ENCODE results near the gene DNAJC19. TPM values are rescaled to one million over a fixed set of nuclear protein-coding genes. Genes with fewer than 3 reads are reported as not detected.
"Not testable (repeated sequence)": the region's sequence is repeated elsewhere in the genome, so short reads cannot be mapped to it uniquely, and the experiment has no call there.

The DNAJC19 gene
- total and polyA plus RNA-seq, 12 donors: 29.4 to 119 (median 75.7) TPM

GRCh38 chr3:180996415-180996932 lies 6.9 kb upstream of the DNAJC19 start:
- Histone ChIP-seq H3K27ac (no peak overlapping the region), H3K36me3 (replicated peaks in 1 of 2) (no peaks in the 10 kb centered on the region), H3K9me3 (replicated peaks in 1 of 3) (no peaks in the 10 kb centered on the region), H3K4me3 (no peak overlapping the region), H3K27me3 (no peaks in the 10 kb centered on the region), H3K4me1 (replicated peaks in 1 of 2) (no peaks in the 10 kb centered on the region)
- intact Hi-C loops (cut with DNase I): no loop called here
- DNase-seq: no peak
- 80 to 91% (median 84%) methylated on average over 2 of the region's 2 CpGs for WGBS, 4 donors
- TF ChIP-seq, protein P1, sequence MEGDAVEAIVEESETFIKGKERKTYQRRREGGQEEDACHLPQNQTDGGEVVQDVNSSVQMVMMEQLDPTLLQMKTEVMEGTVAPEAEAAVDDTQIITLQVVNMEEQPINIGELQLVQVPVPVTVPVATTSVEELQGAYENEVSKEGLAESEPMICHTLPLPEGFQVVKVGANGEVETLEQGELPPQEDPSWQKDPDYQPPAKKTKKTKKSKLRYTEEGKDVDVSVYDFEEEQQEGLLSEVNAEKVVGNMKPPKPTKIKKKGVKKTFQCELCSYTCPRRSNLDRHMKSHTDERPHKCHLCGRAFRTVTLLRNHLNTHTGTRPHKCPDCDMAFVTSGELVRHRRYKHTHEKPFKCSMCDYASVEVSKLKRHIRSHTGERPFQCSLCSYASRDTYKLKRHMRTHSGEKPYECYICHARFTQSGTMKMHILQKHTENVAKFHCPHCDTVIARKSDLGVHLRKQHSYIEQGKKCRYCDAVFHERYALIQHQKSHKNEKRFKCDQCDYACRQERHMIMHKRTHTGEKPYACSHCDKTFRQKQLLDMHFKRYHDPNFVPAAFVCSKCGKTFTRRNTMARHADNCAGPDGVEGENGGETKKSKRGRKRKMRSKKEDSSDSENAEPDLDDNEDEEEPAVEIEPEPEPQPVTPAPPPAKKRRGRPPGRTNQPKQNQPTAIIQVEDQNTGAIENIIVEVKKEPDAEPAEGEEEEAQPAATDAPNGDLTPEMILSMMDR (IDR thresholded peaks at IDR 0.05): no peak
- no peak for TF ChIP-seq POLR2A (IDR thresholded peaks at IDR 0.05)

DNA sequence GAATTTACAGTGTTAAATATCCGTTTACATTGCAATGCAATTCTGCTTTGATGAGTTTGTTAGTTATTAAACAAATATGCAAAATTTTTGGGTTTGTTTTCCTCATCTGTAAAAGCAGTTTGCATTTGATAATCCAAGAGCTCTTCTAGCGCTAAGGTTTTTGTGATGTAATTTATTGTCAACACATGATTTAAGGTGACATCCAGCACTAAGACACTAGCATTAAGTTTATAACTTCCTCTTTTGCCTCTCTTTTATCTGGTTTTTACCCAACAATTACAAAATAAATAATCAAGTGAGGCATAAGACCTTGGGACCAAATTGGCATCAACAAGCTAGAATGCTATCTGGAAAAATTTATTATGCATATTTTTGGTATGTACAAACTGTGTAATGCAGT lies 969 bp upstream of the DNAJC19 start:
- no peaks in the 10 kb centered on the region for H3K9me3 ChIP-seq (replicated peaks in 1 of 3)

GRCh38 chr3:180987344-180987743 lies 2.2 kb downstream of the DNAJC19 start:
- 93 to 100% (median 95%) methylated on average over 2 of the region's 2 CpGs for WGBS, 4 donors
- intact Hi-C loops (cut with DNase I): no loop called here
- no peak overlapping the region for H3K27ac ChIP-seq
- H3K27me3 ChIP-seq: no peaks in the 10 kb centered on the region
- H3K9me3 ChIP-seq (replicated peaks in 1 of 3): no peaks in the 10 kb centered on the region
- TF ChIP-seq POLR2A (IDR thresholded peaks at IDR 0.05): no peak
- TF ChIP-seq, protein P1 (IDR thresholded peaks at IDR 0.05): no peak
- no peak overlapping the region for H3K4me3 ChIP-seq
- no peak for DNase-seq
- H3K36me3 ChIP-seq (replicated peaks in 1 of 2): peaks cover 0 to 24% of the 10 kb centered on the region in 2 donors
- H3K4me1 ChIP-seq (replicated peaks in 1 of 2): peaks cover 0 to 42% of the 10 kb centered on the region in 2 donors

More for the DNA sequence above, 969 bp upstream of the DNAJC19 start:
- Histone ChIP-seq H3K4me1 (replicated peaks in 1 of 2) (peaks cover 0 to 35% of the 10 kb centered on the region in 2 donors), H3K27me3 (no peaks in the 10 kb centered on the region), H3K36me3 (replicated peaks in 1 of 2) (peaks cover 0 to 11% of the 10 kb centered on the region in 2 donors), H3K27ac (peak overlapping the region in 2 of 5 donors; percentile 92 to 94), H3K4me3 (peak overlapping the region in 1 of 4 donors; percentile 69)
- 6 to 12% (median 9%) methylated on average over 2 of the region's 2 CpGs for WGBS, 4 donors
- intact Hi-C loops (cut with DNase I): no loop called here
- no peak for DNase-seq
- no peak for TF ChIP-seq POLR2A (IDR thresholded peaks at IDR 0.05)
- TF ChIP-seq, protein P1 (IDR thresholded peaks at IDR 0.05): no peak

DNA sequence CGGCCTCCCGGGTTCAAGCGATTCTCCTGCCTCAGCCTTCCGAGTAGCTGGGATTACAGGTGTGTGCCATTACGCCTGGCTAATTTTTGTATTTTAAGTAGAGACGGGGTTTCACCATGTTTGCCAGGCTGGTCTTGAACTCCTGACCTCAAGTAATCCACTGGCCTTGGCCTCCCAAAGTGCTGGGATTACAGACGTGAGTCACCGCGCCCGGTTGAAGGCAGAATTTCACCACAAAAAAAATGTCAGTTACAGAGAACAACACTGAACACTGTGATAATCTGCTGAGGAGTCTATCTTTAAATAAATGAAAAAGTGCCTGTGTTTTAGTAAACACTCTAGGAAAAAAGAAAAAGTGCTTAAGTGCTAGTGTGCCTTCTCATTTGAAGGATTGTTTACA lies 3.2 kb downstream of the DNAJC19 start:
- WGBS, 4 donors: 66 to 70% (median 67%) methylated on average over 10 of the region's 10 CpGs
- H3K4me3 ChIP-seq; H3K27me3 ChIP-seq; H3K9me3 ChIP-seq (replicated peaks in 1 of 3); intact Hi-C loops (cut with DNase I): not testable (repeated sequence)
- peaks cover 0 to 47% of the 10 kb centered on the region in 2 donors for H3K4me1 ChIP-seq (replicated peaks in 1 of 2)
- peaks cover 0 to 34% of the 10 kb centered on the region in 2 donors for H3K36me3 ChIP-seq (replicated peaks in 1 of 2)
- H3K27ac ChIP-seq: peak overlapping the region in 2 of 5 donors; percentile 15 to 25
- peak; percentile 18 to 70 (median 57) for DNase-seq

DNA sequence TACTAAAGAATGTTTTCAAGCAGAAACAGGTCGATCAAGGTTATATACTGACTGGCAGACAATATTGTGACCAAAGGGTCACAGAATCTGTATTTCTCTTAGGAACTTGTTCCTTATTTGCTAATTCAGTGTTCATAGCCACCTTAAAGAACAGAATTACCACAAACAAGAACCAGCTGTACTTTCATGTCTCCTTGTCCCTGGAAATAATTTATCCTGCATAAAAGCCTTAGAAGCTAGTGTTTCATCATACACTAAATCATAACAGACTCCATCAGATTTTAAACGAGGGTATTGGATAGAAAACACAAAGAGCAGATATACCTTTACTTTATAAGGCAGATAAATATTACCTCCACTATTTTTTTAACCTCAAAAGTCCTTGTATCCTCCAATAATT lies 6.4 kb downstream of the DNAJC19 start:
- WGBS, 4 donors: 48 to 53% (median 50%) methylated on average over 2 of the region's 2 CpGs
- H3K27me3 ChIP-seq: no peaks in the 10 kb centered on the region
- DNase-seq: no peak
- no peaks in the 10 kb centered on the region for H3K9me3 ChIP-seq (replicated peaks in 1 of 3)
- peaks cover 0 to 35% of the 10 kb centered on the region in 2 donors for H3K36me3 ChIP-seq (replicated peaks in 1 of 2)
- TF ChIP-seq POLR2A (IDR thresholded peaks at IDR 0.05): no peak
- TF ChIP-seq, protein P1 (IDR thresholded peaks at IDR 0.05): no peak
- no peak overlapping the region for H3K27ac ChIP-seq
- no peak overlapping the region for H3K4me3 ChIP-seq
- peaks cover 3 to 40% of the 10 kb centered on the region in 2 donors for H3K4me1 ChIP-seq (replicated peaks in 1 of 2)
- intact Hi-C loops (cut with DNase I): no loop called here

Data from adrenal gland (tissue), 12 donors.